CMK (cell line): ENCODE results near the gene MICAL3.
"Not testable (repeated sequence)": the region's sequence is repeated elsewhere in the genome, so short reads cannot be mapped to it uniquely, and the experiment has no call there.

Source experiments
- DNase-seq: peaks from one replicate; pipeline ENCODE4 v3.0.0-alpha.2; 2010; ENCODE audit warnings: low read depth

The MICAL3 gene

DNA sequence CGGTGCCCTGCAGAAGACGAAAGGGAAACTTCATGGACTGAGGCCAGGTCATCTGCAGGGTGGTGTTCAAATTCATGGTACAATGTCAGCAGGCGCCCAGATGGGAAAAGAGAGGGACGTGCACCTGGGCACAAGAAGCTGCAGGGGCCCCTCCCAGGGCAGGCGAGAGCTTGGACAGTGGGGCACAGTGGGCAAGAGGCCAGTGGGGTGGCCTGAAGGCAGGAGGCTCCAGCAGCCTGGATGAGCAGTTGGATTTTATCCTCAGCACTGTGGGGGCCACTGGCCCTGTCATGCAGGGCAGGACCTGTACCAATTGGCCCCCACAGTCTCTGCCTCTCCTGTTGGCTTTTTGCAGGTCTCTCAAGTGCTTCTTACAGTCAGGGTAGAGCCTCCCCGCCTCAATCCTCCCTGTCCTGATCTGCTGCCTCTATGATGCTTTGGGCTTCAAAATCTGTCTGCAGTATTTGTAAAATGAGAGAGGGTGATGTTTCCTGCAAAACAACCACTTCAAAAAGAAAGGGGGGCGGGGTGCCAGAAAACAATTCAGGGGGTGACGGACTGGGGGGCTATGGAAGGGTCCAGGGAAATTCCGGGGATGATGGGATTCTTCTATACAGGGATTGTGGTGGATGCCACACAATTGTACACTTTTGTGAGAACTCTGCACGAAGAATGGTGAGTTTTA lies 248.4 kb downstream of the MICAL3 start:
- DNase-seq, result no peak

DNA sequence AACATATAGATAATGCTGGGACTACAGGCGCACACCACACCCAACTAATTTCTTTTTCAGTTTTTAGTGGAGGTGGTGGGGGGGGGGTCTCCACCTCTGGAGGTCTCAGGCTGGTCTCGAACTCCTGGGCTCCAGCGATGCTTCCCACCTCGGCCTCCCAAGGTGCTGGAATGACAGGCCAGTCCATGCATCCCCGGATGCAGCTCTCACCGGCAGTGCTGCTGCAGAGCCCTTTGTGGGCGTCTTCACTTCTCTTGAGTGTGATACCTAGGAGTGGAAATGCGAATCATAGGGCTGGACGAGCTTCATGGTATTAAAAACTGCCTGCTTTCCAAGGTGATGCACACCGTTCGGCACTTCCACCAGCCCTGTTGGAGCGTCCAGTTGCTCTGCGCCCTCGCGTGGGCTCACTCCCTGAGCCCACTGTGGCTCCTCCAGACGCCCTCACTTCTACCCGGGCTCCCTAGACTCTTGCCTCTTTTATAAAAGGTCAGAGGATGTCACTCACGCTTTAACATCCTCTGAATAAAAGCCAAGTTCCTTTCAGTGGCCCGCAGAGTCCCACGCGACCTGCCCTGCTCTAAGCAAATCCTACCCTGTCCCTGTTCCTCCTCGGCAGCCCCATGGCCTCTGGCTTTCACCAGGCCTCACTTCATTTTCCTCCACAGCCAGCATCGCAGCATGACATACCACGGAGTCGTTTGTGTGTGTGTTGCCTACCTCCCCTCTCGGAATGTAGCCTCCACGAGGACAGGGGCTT lies 249.3 kb downstream of the MICAL3 start:
- DNase-seq, result no peak

DNA sequence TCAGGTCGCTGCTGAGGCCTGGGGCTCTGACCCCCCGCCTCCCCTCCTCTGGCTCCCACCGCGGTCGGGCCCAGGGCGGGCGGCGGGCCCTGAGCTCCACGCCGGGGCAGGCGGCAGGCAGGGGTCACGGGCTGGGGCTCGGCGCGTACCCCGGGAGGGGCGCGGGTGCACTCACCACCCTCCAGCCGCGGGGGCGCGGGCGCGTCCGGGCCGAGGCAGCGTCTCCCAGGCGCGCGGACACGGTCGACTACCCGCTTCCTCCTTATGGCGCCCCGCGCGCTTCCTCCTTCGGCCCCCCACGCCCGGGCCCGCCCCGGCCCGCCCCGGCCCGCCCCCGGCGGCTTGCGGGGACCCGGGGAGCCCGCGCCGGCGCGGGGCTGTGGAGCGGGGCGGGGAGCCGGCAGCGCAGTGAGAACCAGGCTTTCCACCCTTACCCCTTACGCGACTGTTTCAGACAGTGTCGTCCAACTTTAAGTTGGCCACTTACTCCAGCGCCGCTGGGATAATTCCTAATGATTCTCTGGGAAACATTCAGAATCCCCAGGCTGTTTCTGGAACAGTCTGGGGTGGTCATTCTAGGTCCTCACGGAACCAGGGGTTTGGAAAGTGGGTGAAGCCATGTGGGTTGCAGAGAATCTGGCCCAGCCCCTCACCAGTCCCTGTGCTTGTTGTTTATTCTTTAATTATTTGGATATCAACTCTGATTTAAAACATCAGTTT lies 250.0 kb downstream of the MICAL3 start, which contains the start of gene BID:
Gene BID, minus strand, starts transcription at position 264 of the 720 bp plus-strand sequence. CDS start 24,353 bp downstream, outside the sequence.
- no peak for DNase-seq

GRCh38 chr22:17773606-17774205 lies 250.7 kb downstream of the MICAL3 start:
- no peak for DNase-seq

GRCh38 chr22:17772958-17773605 lies 251.3 kb downstream of the MICAL3 start:
- no peak for DNase-seq

- DNase-seq, result no peak
Measured at GRCh38 chr22:17772249-17772957, 252.0 kb downstream of the MICAL3 start.

DNA sequence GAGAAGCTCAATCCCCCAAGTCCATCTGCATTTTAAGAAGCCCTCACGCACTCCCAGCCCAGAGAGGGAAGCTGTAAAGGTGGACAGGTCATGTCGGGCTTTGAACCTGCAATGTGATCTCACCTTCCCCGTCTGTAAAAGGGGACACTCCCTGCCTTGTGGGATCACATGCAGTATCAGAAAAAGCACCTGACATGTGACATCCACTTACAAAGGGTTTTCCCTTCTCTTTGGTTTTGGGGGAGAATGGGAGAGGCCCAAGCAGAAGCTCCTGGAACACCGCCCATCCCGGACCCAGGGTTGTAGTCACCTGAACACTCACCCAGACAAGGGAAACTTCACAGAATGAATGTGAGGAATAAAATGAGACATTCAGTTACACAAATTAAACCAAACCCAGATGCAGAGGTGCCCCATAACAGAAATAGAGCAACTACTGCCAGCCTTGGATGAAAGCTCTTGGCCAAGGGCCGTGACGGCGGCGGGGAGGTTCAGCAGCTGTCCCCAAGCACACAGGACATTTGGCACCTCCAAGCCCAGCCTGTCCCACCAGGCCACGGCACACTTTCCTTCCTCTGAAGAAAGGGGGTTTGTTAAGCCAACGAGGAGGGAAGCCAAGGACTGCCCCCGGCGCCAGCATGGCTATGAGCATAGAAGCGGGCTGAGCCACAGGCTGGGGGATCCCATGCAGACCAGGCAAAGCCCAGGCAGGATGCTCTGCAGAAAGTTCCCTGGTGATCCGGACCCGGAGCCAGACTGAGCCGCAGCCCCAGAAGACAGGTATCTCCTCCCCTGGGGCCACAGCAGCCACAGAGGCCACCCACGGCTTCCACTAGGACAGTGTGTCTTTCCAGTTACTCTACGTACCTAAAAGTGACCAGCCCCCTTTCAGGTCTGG lies 253.9 kb downstream of the MICAL3 start:
- DNase-seq, result no peak

GRCh38 chr22:17769716-17770082 lies 254.7 kb downstream of the MICAL3 start:
- no peak for DNase-seq

GRCh38 chr22:17769013-17769715 lies 255.2 kb downstream of the MICAL3 start:
- no peak for DNase-seq

- DNase-seq, result no peak
Measured at GRCh38 chr22:17767233-17768065, 256.9 kb downstream of the MICAL3 start.

DNA sequence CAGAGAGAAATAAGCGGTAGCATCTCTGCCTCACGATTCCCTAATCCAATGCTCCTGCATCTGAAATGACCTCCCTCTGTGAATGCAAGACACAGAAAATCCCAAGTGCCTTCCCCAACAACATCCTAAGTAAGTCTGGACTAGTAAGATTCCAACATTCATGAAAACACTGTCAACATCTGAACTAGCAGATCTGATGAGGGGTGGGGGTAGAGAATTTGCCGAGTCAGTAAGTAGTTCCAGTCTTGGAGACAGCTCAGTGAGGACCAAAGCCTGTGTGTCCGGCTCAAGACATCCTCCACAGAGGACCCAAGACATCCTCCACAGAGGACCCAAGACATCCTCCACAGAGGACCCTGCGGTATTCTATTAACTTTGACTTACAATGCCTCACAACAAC lies 259.5 kb downstream of the MICAL3 start:
- not testable (repeated sequence) for DNase-seq

DNA sequence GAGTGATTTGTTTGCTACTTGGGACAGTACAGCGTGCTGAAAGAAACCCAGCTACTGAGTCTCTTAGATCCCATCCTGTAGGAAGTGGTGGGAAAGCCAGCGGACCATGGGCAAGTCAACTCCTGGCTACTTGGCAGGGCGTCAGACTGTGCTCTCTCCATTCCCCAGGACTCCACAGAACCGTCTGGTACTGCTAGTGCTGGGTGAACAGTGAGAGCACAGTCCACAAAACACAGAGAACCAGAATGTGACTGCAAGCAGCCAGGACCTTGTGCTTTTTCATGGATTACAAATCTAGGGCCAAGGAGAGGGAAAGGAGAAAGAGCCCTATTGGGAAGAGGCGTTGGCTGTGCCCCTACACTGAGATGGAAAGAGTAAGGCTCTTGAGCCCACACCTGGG lies 260.3 kb downstream of the MICAL3 start:
- no peak for DNase-seq

- not testable (repeated sequence) for DNase-seq
Measured at GRCh38 chr22:17763442-17763841, 260.9 kb downstream of the MICAL3 start.

DNA sequence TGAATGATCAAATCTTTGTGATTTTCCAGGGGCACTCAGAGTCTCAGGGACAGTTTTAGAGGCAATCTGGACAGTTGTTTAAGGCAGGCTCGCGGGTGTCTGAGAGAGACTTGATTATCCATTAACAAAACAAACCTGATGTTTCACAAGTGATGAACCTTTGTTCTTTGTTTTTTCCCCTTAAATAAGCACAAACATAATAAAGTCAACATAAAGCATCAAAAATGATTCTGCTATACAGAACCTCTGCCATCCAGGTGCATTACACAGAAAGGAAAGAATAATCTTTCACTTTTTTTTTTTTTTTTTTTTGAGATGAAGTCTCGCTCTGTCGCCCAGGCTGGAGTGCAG lies 263.2 kb downstream of the MICAL3 start:
- no peak for DNase-seq

DNA sequence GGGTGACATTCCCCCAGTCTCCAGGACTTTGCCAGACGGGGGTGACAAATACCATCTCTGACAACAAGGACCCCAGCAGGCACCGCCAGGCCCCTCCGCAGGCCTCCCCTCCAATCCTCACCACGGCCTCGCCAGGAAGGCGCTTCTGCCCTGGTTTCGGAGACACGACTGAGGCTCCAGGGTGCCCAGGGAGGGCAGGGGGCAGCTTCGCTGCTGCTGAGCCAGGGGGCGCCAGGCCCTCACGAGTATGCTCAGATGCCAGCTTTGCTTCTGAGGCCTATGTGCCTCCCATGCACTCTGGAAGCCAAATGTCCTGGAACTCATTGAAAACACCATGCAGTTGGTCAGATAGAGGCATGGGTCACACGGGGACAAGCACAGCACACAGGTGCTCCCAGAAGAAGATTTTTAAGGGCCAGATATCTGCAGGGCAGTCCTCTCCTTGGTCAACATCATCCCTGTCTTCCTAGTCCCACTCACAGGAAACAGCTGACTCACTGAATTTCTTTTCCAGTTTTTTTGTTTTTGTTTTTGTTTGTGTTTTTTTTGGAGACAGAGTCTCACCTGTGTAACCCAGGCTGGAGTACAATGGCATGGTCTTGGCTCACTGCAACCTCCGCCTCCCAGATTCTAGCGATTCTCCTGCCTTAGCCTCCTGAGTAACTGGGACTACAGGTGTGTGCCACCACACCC lies 270.0 kb downstream of the MICAL3 start:
- DNase-seq, result no peak

GRCh38 chr22:17753401-17753989 lies 270.9 kb downstream of the MICAL3 start:
- DNase-seq, result no peak

GRCh38 chr22:17751596-17751995 lies 272.8 kb downstream of the MICAL3 start:
- no peak for DNase-seq
